Endometrial microvascular endothelial cells (primary cell): ENCODE data around the gene PLAAT3. TPM values are rescaled to one million over a fixed set of nuclear protein-coding genes. Genes with fewer than 3 reads are reported as not detected.

Source experiments
- in situ Hi-C: cut with HindIII; loops from 2 replicates; pipeline ENCODE4 v1.10.0; 2017; ENCODE audit warnings: low sequenced_read_pairs, low pct_unique_long_range_greater_than_20kb; ENCODE audit errors: inconsistent ontology term
- total RNA-seq: library from RNA; depleted of rRNA; stranded (reverse); fragments of >200 nt; gene quantifications from one replicate; pipeline ENCODE4 v1.2.3, GENCODE V29; 2015; ENCODE audit errors: inconsistent ontology term

The PLAAT3 gene
- total RNA-seq, 1 donor from 2014 or later = 28.2 TPM

DNA sequence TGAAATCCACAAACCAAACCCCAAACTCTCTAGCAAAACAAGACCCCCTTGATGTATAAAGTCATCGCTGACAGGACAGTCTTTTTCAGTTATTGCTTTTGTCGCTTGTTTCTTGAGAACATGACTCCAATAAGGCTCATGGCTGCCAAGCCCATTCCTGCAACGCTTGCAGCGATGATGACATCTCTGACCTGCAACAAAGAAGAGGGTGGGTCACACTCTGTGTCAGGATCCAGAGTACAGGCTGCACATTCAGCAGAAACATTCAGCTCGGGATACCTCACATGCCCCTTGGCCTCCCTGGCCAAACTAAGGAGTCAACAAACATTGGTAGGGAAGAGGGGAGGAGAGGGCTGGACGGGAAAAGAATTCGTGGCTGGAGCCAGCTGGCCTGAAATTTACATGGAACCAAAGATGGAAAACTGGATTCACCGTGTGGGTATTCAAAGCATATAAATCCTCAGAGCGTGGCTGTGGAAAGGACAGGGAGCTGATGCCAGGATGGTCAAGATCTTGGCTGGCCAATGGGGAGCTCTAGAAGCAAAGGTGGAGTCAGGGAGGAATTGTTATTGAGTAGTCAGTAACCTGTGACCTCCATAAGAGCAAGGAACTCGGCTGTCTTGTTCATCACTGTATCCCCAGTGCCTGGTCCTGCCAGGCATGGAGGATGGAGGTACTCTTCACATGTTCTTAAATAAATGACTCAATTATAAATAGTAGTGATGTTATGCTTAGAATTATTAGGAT is 39.2 kb downstream of the PLAAT3 start:
- in situ Hi-C loops = no loop called here

DNA sequence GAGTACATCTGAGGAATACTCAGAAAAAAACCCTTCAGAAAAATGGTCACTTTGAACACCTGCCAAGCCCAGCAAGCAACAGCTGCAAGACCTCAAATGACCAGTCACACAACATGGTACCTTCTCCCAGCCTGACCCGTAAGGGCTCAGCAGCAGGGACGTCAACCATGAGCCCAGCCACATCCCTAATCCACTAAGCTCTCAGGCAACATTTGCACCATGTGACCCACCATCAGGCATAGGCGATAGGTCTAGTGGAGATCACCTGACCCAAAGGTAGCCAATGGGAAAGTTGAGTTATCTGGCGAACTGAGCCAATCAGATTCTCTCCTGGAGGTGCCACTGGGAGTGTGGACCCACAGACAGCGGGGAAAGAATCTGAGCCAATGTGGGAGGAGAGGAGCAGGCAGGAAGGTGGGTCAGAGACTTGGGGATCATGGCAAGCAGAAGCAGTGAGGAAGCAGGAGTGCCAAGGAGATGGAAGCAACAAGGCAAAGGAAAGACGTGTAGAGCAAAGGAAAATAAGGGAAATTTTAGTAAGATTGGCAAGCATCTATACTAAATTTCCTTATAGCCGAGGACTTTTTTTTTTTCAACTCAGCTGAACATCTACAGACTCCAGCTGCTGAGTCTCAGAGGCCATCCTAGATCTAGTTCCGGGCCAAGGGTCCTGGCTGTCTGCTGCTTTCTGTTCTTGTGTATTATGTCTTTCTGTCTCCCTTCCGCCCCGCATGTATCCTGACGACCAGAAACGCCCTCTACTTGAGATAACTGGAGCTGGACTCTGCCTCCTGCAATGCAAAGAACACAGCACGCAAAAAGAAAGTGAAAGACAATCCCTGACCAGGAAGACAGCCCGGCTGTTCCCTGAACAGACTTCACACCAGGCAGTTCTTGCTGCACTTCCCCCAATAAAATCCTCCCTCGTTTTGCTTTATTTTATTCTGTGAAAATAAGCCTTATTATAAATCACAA is 40.1 kb downstream of the PLAAT3 start:
- in situ Hi-C loops = no loop called here

DNA sequence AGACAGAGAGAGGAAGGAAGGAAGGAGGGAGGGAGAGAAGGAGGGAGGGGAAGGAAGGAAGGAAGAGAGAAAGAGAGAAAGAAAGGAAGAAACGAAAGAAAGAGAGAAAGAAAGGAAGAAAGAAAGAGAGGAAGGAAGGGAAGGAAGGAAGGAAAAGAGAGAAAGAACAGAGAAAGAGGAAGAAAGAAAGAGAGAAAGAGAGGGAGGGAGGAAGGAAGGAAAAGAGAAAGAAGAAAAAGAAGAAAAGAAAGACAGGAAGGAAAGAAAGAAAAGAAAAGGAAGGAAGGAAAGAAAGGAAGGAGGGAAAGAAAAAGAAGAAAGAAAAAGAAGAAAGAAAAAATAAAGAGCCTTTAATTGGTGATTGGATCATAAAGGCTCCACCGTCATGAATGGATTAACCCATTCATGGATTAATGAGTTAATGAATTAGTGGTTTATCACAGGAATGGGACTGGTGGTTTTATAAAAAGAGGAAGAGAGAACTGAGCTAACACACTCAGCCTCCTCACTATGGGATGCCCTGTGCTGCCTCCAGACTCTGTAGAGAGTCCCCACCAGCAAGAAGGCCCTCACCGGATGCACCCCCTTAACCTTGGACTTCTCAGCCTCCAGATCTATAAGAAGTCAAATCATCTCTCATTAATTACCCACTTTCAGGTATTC is 42.1 kb downstream of the PLAAT3 start:
- in situ Hi-C loops = no loop called here

DNA sequence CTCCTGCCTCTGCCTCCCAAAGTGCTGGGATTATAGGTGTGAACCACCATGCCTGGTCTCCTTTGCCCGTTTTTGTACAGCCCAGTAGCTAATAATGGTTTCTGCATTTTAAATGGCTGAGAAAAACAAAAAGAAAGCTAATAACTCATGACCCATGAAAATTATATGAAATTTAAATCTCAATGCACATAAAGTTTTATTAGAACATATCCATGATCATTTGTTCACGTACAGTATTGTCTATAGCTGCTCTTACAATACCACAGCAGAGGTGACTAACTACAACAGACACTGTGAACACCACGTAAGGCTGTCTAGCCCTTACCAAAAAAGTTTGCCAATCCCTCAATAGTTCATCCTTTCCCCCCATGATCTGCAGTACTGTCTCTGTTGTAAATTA is 44.7 kb downstream of the PLAAT3 start:
- in situ Hi-C loops = no loop called here

DNA sequence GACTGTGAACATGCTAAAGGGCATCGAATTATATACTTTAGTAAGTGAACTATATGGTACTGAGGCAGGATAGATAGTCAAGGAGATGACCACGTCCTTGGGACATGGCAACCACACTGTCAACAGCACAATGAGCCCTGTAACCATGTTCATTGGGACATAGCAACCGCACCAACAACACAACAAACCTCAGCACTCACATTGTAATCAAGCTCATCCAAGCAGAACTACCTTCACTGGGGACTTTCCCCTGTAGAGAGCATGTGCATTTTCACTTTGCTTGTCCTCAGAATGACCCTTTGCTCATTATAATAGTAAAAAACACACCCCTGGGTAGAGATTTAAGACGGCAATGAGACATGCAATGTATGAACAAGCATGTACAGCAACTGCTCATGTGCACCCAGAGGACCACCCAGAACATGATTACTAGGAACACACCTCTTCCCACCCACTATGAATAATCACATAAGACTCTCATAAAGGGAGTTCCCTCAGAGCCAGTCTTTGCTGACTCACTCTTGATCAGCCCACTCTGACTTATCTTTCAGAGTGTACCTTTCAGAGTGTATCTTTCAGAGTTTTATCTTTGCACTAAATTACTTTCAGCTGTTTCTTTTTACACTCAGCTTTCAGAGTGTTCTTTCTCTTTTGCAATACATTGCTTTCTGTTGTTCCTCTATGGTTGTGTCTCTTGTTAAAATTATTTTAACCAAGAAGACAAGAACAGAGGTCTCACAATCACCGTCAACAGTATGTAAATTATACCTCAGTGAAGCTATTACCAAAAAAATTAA is 47.0 kb downstream of the PLAAT3 start:
- in situ Hi-C loops = no loop called here

DNA sequence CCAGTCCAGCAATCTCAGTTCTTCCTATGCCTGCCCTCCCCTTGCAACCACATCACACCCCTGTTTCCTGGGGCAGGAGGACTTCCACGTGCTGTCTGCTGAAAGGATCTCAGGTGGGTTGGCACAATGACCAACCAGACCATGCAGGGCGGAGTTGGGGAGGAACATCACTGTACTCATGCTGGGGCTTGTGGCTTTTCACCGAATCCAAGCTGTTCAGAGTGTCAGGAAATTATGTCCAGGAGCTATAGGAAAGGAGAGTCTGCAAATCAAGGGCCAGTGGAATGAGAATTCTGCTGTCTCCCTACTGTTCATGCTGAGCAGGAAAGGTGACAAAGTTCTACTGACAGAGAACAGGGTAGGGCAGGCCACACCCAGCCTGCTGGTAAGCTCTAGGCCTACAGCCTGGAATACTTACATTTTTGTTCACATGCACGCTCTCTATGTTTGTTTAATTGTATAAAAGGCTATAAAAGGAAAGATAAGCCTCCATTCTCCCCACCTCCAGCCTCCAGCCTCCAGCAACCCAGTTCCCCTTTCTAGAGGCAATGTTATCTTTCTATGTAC is 49.4 kb downstream of the PLAAT3 start:
- in situ Hi-C loops = no loop called here

DNA sequence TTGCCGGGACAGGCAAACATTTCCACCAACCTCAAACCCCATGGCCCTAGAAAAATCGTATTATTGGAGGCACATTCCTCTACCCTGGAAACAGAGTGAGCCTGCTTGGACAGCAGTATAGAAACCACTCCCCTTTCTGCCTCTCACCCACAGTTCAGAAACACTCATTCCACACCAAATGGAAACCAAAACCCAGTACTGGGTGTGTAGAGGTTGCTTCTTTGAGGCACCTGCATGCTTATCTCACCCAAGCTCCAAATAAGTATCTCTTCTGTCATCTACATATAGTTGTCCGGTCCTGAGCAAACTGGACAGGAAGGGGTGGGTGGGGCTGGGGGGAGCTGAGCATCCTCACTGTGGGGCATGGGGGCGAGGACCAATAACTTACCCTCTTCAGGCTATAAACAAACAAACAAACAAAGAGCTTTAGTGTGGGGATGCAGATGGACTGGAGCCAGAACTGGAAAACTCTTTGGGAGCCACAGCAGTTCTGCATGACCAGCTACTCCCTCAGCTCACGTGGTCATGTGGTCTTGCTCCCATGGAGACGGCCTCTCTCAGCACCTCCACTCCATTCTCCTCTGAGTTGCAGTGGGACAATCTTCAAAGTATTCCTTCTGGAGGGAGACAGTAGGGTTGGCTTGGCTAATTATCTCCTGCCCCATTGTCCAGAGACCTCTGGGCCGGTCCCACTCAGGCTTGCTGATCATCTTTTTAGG is 50.0 kb downstream of the PLAAT3 start:
- in situ Hi-C loops = no loop called here

DNA sequence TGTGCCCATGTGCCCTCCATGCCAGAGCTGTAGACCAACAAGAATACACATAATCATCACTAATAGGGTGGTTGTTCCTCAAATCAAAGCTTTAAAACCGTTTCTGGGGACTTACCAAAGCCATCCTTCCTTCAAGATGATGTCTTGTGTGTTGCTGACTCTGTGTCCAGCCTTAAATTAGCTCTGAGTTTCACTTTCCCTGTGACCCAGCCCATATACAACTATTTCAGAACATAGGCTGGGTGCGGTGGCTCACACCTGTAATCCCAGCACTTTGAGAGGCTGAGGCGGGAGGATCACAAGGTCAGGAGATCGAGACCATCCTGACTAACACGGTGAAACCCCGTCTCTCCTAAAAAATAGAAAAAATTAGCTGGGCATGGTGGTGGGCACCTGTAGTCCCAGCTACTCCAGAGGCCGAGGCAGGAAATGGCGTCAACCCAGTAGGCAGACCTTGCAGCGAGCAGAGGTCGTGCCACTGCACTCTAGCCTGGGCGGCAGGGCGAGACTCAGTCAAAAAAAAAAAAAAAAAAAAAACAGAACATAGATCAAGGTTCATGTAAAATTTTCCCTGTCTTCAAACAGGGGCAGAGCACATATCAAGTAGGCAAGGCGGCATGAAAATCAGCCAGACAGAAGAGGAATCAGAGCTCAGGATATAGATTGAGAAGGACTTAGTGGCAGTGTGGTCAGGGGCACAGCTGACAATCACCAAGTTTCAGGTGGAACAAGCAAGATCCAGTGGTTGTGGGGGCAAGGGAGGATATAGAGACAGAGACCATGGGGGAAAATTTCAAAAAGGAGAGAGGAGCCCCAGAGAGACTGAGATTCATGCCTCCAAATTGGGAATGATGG is 50.8 kb downstream of the PLAAT3 start, which contains the start of gene PLAAT2:
Gene PLAAT2 (minus strand): TSS at position 179 of the 855 bp plus-strand sequence. CDS start 55 bp downstream, at position 124.
- in situ Hi-C loops = no loop called here

DNA sequence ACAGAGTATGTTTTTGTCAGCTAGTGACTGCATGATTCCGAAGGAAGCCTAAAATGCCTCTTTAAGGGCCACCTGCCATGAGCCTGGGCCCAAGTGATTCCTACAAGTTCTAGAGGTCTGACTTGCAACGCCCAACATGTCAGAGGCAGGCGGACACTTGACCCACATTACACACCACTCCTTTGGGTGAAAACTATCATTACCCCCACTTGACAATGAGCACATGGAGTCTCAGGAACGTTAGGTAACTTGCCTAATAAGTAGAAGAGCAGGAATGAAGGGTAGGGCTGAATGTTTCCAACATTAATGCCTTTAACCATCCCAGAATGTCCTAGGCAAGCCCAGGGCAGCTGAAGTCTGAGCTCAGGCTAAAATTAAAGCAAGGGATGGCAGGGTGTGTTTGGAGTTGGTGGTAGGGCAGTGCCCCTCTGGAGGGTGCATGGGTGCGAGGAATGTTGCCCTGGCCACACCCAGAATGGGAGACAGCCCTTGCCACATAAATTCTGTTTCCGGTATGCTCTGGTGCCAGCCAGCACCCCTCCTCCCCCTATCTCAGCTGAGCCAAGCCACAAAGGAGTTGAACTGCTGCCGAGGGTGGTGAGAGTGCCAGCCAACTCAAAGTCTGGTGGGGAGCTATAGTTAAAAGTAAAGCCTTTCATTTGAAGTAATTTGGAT is 53.6 kb downstream of the PLAAT3 start:
- in situ Hi-C loops = no loop called here

DNA sequence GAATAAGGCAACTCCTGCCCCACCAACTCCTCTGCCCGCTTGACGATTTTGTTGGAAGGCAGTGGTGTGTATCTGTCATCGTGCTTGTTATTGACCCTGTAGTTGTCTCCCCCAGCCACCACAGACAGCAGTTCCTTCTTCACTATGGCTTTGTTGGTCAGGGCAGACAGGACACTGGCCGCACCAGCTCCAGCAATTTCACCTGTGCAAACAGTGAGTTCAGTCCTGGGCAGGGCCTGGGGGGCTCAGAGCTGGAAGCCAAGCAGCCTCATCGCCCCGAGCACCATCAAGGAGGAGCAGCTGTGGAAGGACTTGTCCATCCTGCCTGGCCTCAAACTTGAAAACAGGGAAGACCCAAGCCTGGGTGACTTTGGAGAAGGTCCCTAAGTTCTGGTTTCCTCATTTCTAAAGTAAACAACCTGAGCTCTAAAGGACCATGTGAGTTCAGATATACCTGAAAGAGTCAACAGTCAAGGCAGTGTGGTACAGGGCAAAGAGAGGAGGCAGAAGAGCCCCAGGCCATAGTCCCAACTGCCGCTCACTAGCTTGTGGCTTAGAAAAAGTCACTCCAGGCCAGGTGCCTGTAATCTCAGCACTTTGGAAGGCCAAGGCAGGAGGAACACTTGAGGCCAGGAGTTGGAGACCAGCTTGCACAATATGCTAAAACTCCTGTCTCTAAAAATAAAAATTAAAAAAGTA is 55.6 kb downstream of the PLAAT3 start:
- in situ Hi-C loops = no loop called here

DNA sequence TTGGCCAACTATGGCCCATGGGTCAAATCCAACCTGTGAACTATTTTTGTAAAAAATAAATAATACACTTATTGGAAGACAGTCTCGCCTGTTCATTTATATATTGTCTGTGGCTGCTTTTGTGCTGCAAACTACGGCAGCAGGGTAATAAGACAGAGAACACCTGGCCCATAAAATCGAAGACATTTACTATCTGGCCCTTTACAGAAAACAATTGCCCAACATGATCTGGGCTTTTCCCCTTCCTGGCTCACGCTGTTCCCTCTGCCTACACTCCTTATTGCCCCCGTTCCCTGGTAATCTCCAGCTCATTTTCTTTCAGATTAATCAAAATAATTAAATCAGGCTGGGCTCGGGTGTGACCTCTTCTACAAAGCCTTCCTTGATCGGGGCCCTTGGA is 56.7 kb downstream of the PLAAT3 start:
- in situ Hi-C loops = no loop called here

DNA sequence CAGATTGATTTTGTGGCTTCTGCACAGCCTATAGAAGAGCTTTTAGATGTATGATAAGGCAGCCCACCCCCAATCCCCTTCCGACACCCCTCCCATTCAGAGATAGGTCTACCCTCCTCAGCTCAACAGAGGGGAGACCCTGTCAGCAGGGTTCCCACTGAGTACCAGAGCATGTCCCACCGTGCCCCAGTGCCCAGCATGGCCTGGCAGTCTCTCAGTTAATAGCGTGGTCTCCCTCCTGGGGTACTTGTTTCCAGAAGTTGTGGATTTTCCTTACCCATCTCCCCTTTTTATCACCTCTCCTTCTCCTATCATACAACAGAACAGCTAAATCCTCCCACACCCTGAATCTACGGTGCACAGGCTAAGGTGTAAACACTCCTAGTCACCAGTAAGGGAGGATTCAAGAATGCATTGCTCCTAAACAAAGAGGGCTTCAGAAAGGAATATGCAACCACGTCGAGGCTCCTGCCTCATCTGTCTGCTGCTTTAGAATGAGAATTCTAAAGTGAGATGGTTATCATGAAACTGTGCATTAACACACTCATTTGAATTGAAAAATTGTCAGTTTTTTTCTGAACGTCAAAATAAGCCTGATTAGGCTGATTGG is 57.7 kb downstream of the PLAAT3 start:
- in situ Hi-C loops = no loop called here

DNA sequence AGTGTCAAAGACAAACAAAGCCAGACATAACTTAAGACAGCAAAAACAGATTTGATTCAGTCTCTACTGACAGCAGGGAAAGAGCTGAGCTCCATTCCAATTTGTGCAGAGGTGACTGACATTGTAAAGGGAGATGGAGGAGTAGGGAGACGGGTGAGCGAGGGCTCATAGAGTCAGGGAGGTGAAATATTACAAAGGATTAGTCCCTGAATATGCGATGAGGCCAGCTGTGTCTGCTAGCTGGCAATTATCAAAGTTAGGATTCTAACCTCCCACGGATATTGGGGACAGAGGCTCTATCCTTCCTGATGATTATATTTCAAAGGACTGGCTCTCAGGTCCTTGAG is 59.4 kb downstream of the PLAAT3 start:
- in situ Hi-C loops = no loop called here

DNA sequence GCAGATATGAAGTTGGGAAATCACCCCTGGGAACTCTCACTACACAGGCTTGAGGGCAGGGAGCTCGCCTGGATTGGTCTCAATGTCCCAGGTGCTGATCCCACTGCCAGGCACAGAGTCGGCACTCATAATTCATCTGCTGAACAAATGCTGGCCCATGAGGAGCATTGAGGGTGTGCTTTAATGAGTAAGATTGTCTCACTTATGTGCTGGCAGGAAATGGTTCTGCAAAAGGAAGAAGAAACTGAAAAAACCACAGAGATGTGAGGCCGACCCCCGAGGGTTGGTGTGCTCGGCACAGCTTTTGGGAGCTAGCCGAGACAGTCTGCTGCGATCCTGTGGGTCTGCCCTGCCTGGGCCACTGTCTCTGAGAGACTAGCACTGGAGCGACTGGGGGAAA is 60.5 kb downstream of the PLAAT3 start:
- in situ Hi-C loops = no loop called here

DNA sequence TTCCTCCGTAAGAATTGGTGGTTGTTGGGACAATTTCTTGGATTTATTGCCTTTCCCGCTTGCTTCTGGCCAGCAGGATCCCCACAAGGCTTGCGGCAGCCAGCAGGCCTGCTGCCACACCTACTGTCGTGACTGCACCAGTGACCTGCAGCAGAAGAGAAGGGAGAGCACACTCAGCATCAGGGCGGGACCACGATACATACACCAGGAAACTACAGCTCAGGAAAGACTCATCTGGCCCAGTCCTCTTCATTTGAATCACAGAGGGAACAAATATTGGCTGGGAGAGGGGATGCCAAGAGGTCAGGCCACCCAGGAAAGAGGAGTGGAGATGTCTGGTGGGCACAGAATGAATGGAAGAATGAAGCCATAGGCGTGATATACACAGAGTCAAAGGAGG is 61.3 kb downstream of the PLAAT3 start:
- in situ Hi-C loops = no loop called here

DNA sequence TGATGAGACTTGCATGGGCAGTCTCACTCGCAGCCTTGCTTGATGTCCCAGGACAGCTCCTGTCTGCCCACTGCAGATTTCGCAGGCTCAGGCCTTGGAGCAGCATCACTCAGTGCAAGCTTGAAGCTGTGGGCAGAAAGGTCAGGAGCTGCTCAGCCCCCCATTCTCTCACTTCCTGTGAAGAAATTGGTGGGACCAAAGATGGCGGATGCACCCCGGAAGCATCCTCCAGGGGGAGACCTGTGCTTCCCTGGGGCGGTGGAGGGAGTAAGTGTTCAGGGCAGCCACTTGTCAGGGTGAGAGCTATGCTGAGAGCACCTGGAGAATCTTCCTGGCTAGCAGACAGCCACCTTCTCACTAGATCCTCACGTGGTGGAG is 62.4 kb downstream of the PLAAT3 start:
- in situ Hi-C loops = no loop called here
